ENCODE results near the gene UBFD1. TPM values are rescaled to one million over a fixed set of nuclear protein-coding genes. Genes with fewer than 3 reads are reported as not detected.
A peak's percentile ranks its signal among the peaks of the same experiment; 100 is the strongest.
"Not testable (repeated sequence)": the region's sequence is repeated elsewhere in the genome, so short reads cannot be mapped to it uniquely, and the experiment has no call there.

The UBFD1 gene
- total RNA-seq, result 32.9 TPM

- DNase-seq (ENCODE audit: low spot score) (peak; percentile 99), ATAC-seq (peak; percentile 94)
These were observed at the start of gene UBFD1, which contains the start of gene EARS2 for GRCh38 chr16:23556881-23557778. UBFD1 (plus strand) TSS chr16:23557727; CDS start chr16:23557743, 16 bp downstream. EARS2 (minus strand) TSS chr16:23557350; CDS start chr16:23557343, 7 bp downstream.

- ATAC-seq (no peak), DNase-seq (ENCODE audit: low spot score) (no peak)
These were observed 48.7 kb upstream of the UBFD1 start for GRCh38 chr16:23508589-23509440.

GRCh38 chr16:23509441-23509754 is 48.1 kb upstream of the UBFD1 start:
- no peak for ATAC-seq

GRCh38 chr16:23509782-23510163 is 47.8 kb upstream of the UBFD1 start:
- ATAC-seq (peak; percentile 31), DNase-seq (ENCODE audit: low spot score) (no peak)

More at GRCh38 chr16:23509441-23509754, 48.1 kb upstream of the UBFD1 start:
- DNase-seq (ENCODE audit: low spot score), result no peak

- ATAC-seq (peak; percentile 96), DNase-seq (ENCODE audit: low spot score) (peak; percentile 88)
These were observed 47.2 kb upstream of the UBFD1 start, which contains the start of gene GGA2 for GRCh38 chr16:23510164-23510914. GGA2 (minus strand) TSS chr16:23510494; CDS start chr16:23510411, 83 bp downstream.

GRCh38 chr16:23510915-23511270 is 46.6 kb upstream of the UBFD1 start:
- not testable (repeated sequence) for ATAC-seq

GRCh38 chr16:23511731-23512130 is 45.8 kb upstream of the UBFD1 start:
- no peak for DNase-seq (ENCODE audit: low spot score)
- ATAC-seq, result no peak

More at GRCh38 chr16:23510915-23511270, 46.6 kb upstream of the UBFD1 start:
- DNase-seq (ENCODE audit: low spot score), result not testable (repeated sequence)

GRCh38 chr16:23512168-23512695 is 45.3 kb upstream of the UBFD1 start:
- no peak for DNase-seq (ENCODE audit: low spot score)
- no peak for ATAC-seq

GRCh38 chr16:23514381-23515152 is 43.0 kb upstream of the UBFD1 start:
- no peak for DNase-seq (ENCODE audit: low spot score)
- ATAC-seq, result no peak

GRCh38 chr16:23515881-23516280 is 41.6 kb upstream of the UBFD1 start:
- ATAC-seq, result no peak
- no peak for DNase-seq (ENCODE audit: low spot score)

GRCh38 chr16:23516366-23517137 is 41.0 kb upstream of the UBFD1 start:
- DNase-seq (ENCODE audit: low spot score) (no peak), ATAC-seq (no peak)

GRCh38 chr16:23518435-23518891 is 39.1 kb upstream of the UBFD1 start:
- ATAC-seq, result no peak

GRCh38 chr16:23519282-23519681 is 38.2 kb upstream of the UBFD1 start:
- ATAC-seq (no peak), DNase-seq (ENCODE audit: low spot score) (no peak)

More at GRCh38 chr16:23518435-23518891, 39.1 kb upstream of the UBFD1 start:
- no peak for DNase-seq (ENCODE audit: low spot score)

GRCh38 chr16:23520500-23520899 is 37.0 kb upstream of the UBFD1 start:
- no peak for DNase-seq (ENCODE audit: low spot score)
- no peak for ATAC-seq

GRCh38 chr16:23521037-23521743 is 36.3 kb upstream of the UBFD1 start:
- DNase-seq (ENCODE audit: low spot score) (no peak), ATAC-seq (no peak)

- DNase-seq (ENCODE audit: low spot score), result no peak
- no peak for ATAC-seq
These were observed 35.6 kb upstream of the UBFD1 start for GRCh38 chr16:23521965-23522364.

GRCh38 chr16:23523321-23523720 is 34.2 kb upstream of the UBFD1 start:
- DNase-seq (ENCODE audit: low spot score), result no peak
- ATAC-seq, result peak; percentile 54

- DNase-seq (ENCODE audit: low spot score), result no peak
- ATAC-seq, result no peak
These were observed 33.6 kb upstream of the UBFD1 start for GRCh38 chr16:23523876-23524385.

Data from left lobe of liver (tissue), 2 donors.